HUES6 (cell line): ENCODE measurements around the gene CEMIP2.

ENCODE experiments used
- H3K27ac ChIP-seq: 2 replicates; pipeline ENCODE4 v1.7.0; 2013; ENCODE audit warnings: low read depth, mild to moderate bottlenecking, low read length, inconsistent platforms
- H3K27me3 ChIP-seq: 2 replicates; pipeline ENCODE4 v1.6.1; 2013; ENCODE audit warnings: low read length; ENCODE audit not compliant: control insufficient read depth, insufficient read depth
- H3K36me3 ChIP-seq: 2 replicates; pipeline ENCODE4 v1.6.1; 2013; ENCODE audit warnings: low read length; ENCODE audit not compliant: control insufficient read depth, insufficient read depth
- H3K4me1 ChIP-seq: 2 replicates; pipeline ENCODE4 v1.6.1; 2013; ENCODE audit warnings: low read length; ENCODE audit not compliant: control insufficient read depth, insufficient read depth
- H3K4me3 ChIP-seq: 2 replicates; pipeline ENCODE4 v1.5.1; 2013; ENCODE audit warnings: low read depth, low read length
- H3K9ac ChIP-seq: one replicate; pipeline ENCODE4 v1.6.1; 2013; ENCODE audit warnings: mild to moderate bottlenecking, low read length
- H3K9me3 ChIP-seq: 2 replicates; pipeline ENCODE4 v1.6.1; 2013; ENCODE audit warnings: low read depth, low read length; ENCODE audit not compliant: control insufficient read depth, insufficient read depth

CEMIP2 gene

DNA sequence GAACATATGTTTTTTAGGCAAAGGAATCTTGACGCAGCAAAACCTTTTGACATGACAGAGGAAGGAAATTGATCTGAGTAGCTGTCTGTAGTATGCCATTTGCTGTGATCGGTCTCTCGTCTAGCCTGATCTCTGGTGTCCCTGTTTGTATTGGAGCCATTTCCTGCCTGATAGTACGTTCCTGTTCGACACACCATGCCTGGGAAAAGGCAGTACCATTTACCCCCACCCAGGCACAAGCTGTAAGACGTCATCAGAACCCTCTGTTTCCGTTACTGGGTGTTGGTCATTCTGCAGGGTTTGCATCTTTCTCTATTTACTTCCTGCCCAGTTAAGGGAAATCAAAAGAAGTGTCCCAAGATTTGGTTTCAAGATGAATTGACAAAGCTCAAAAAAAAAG lies 129.7 kb downstream of the CEMIP2 start:
- Histone ChIP-seq H3K36me3 (no peaks in the 10 kb centered on the region), H3K27ac (no peak overlapping the region), H3K27me3 (no peaks in the 10 kb centered on the region), H3K9ac (no peak overlapping the region), H3K9me3 (no peaks in the 10 kb centered on the region), H3K4me3 (no peak overlapping the region), H3K4me1 (no peaks in the 10 kb centered on the region)

GRCh38 chr9:71637926-71638325 lies 130.4 kb downstream of the CEMIP2 start:
- Histone ChIP-seq H3K9ac (no peak overlapping the region), H3K27me3 (no peaks in the 10 kb centered on the region), H3K4me3 (no peak overlapping the region), H3K27ac (no peak overlapping the region), H3K4me1 (no peaks in the 10 kb centered on the region), H3K36me3 (no peaks in the 10 kb centered on the region), H3K9me3 (no peaks in the 10 kb centered on the region)

DNA sequence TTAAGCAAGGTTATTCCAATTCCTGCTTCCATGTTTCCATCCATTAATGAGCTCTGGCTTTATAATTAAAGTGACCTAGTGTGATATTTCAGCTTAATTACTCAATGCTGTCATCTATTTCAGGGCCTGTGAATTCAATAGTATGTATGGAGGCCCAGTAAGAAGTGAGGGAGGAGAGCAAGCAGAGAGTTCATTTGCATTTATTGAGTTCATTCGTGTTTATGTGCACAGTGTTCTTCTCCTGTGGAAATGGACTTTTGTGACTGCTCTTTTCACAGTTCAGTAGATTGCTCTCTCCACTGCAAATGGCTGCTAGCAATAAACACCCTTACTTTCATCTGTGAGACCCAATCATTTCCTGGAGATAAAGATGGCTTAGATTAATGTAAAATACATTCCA lies 130.9 kb downstream of the CEMIP2 start:
- H3K9ac ChIP-seq, result no peak overlapping the region
- H3K27ac ChIP-seq, result no peak overlapping the region
- H3K4me3 ChIP-seq, result no peak overlapping the region
- no peaks in the 10 kb centered on the region for H3K4me1 ChIP-seq
- no peaks in the 10 kb centered on the region for H3K9me3 ChIP-seq
- H3K27me3 ChIP-seq, result no peaks in the 10 kb centered on the region
- no peaks in the 10 kb centered on the region for H3K36me3 ChIP-seq

DNA sequence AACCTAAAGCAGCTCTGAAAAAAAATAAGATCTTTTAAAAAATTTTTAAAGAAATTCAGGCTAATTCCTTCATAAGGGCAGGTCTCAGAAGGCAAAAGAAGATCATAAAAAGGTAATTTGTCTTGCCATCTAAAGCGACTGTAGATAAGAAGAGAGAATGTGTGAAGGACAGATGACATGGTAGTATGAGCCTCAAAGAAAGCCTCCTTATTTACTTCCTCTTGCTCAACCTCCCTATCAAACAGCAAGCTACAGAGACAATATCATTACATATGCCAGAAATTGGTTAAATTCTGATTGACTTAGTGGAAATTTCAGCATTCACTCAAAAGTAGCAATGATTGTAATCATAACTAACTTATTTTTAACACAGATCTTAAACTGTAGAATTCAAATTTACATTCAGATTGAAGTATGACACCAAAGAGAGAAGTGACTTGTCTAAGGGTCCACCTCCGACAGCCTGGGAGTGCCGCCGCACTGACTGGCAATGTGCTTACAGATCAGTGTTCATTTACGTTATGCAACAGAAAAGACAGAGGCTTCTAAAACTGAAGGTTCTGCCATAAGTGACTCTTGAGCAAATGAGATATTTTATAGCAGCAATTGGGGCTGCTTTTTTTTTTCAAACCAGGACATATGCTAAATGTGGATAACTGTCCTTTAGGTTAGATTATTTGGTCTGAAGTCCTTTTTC lies 132.0 kb downstream of the CEMIP2 start:
- Histone ChIP-seq H3K36me3 (no peaks in the 10 kb centered on the region), H3K9ac (no peak overlapping the region), H3K4me3 (no peak overlapping the region), H3K9me3 (no peaks in the 10 kb centered on the region), H3K27ac (no peak overlapping the region), H3K4me1 (no peaks in the 10 kb centered on the region), H3K27me3 (no peaks in the 10 kb centered on the region)

- Histone ChIP-seq H3K27me3 (no peaks in the 10 kb centered on the region), H3K36me3 (no peaks in the 10 kb centered on the region), H3K9me3 (no peaks in the 10 kb centered on the region), H3K4me1 (no peaks in the 10 kb centered on the region), H3K9ac (no peak overlapping the region), H3K27ac (no peak overlapping the region), H3K4me3 (no peak overlapping the region)
Measured at GRCh38 chr9:71634752-71635151, 133.6 kb downstream of the CEMIP2 start.
